Endothelial cell of umbilical vein (primary cell): ENCODE measurements around the gene LPP. TPM values are rescaled to one million over a fixed set of nuclear protein-coding genes. Genes with fewer than 3 reads are reported as not detected.

Experiments used
- BruUV-seq: library from RNA; stranded (reverse); fragments of 400-500 nt; replicated peaks from 2 replicates; lab custom pipeline; 2021; lab: Mats Ljungman, UMichigan
- CTCF ChIA-PET: fragments of 300-600, 350-600 bp; sonication (Branson Sonifier 250); formaldehyde crosslinking; loops from one replicate; lab custom pipeline; 2021; ENCODE audit warnings: antibody characterized with exemption, inconsistent platforms; lab: Charles Lee
- POLR2A ChIA-PET: fragments of 300-600, 350-600 bp; sonication (Branson Sonifier 250); formaldehyde crosslinking; loops from one replicate; lab custom pipeline; 2021; ENCODE audit warnings: antibody characterized with exemption, inconsistent platforms; lab: Charles Lee
- DNase-seq: peaks from one replicate; pipeline ENCODE4 v3.0.0-alpha.2; 2011; ENCODE audit warnings: low read depth, low spot score
- FAIRE-seq: peaks from 2 replicates; lab custom pipeline; 2011; peaks lifted over from hg19 to GRCh38; lab: Jason Lieb, UNC
- H2AFZ ChIP-seq: 2 replicates; pipeline ENCODE4 v1.6.0; 2012; ENCODE audit warnings: low read depth, low read length, control low read depth, inconsistent platforms
- H3K27ac ChIP-seq: 2 replicates; pipeline ENCODE4 v1.5.1; 2011; ENCODE audit warnings: low read depth, mild to moderate bottlenecking, control low read depth, low read length, moderate library complexity; ENCODE audit not compliant: insufficient read depth
- H3K27me3 ChIP-seq, 2 experiments: 2 replicates each; pipeline versions ENCODE4 v1.6.0 to v1.6.1; 2011; ENCODE audit warnings: low read length in 2 of 2, mixed read lengths in 1 of 2; ENCODE audit not compliant: control insufficient read depth in 2 of 2, insufficient read depth in 2 of 2
- H3K36me3 ChIP-seq, 2 experiments: 2 replicates in 1 of 2; 3 replicates in 1 of 2; pipeline ENCODE4 v1.5.1; 2011; ENCODE audit warnings: low read length in 2 of 2, mild to moderate bottlenecking in 1 of 2, moderate library complexity in 1 of 2; ENCODE audit not compliant: control insufficient read depth in 2 of 2, insufficient read depth in 2 of 2; ENCODE audit errors: extremely low read depth in 1 of 2
- H3K4me1 ChIP-seq: 3 replicates; pipeline ENCODE4 v1.5.1; 2011; ENCODE audit warnings: mild to moderate bottlenecking, low read length; ENCODE audit not compliant: control insufficient read depth, insufficient read depth; ENCODE audit errors: extremely low read depth
- H3K4me2 ChIP-seq: 2 replicates; pipeline ENCODE4 v1.6.1; 2011; ENCODE audit warnings: low read length, control low read depth, mixed read lengths; ENCODE audit not compliant: insufficient read depth
- H3K4me3 ChIP-seq, 3 experiments: fragments of 200-600 bp in 1 of 3; sonication (generic), shearing (Covaris generic) in 1 of 3; replicated peaks in 1 of 3; 2 replicates each; pipeline ENCODE4 v1.5.1; 2011 to 2016; ENCODE audit warnings: control low read depth in 3 of 3, low read length in 3 of 3, mild to moderate bottlenecking in 2 of 3, inconsistent platforms in 1 of 3, low read depth in 1 of 3, moderate library complexity in 1 of 3; ENCODE audit not compliant: insufficient read depth in 1 of 3
- H3K79me2 ChIP-seq: 2 replicates; pipeline ENCODE4 v1.6.0; 2012; ENCODE audit warnings: low read length, inconsistent platforms; ENCODE audit not compliant: control insufficient read depth, insufficient read depth
- H3K9ac ChIP-seq: replicated peaks from 2 replicates; pipeline ENCODE3; 2011; ENCODE audit warnings: low read length, control low read depth; ENCODE audit not compliant: insufficient read depth; ENCODE audit errors: extremely low read depth
- H3K9me1 ChIP-seq: replicated peaks from 3 replicates; pipeline ENCODE4 v1.6.0; 2011; ENCODE audit warnings: mild to moderate bottlenecking, low read length; ENCODE audit not compliant: control insufficient read depth, insufficient read depth; ENCODE audit errors: extremely low read depth
- H3K9me3 ChIP-seq: replicated peaks from 2 replicates; pipeline ENCODE4 v1.5.1; 2012; ENCODE audit warnings: low read length, inconsistent platforms; ENCODE audit not compliant: control insufficient read depth, insufficient read depth
- H4K20me1 ChIP-seq: replicated peaks from 2 replicates; pipeline ENCODE3; 2011; ENCODE audit warnings: mild to moderate bottlenecking, low read length; ENCODE audit not compliant: control insufficient read depth, insufficient read depth; ENCODE audit errors: extremely low read depth
- EZH2 ChIP-seq: IDR thresholded peaks from 2 replicates; pipeline ENCODE4 v1.6.1; 2012; ENCODE audit warnings: borderline replicate concordance, low read depth, mild to moderate bottlenecking, moderate library complexity, low read length, inconsistent platforms; ENCODE audit not compliant: severe bottlenecking
- FOS ChIP-seq: IDR thresholded peaks from 2 replicates; pipeline ENCODE4 v1.6.1; 2011; ENCODE audit warnings: mild to moderate bottlenecking, low read length, moderate library complexity, borderline replicate concordance; ENCODE audit not compliant: insufficient read depth
- GATA2 ChIP-seq: IDR thresholded peaks from 2 replicates; pipeline ENCODE4 v1.7.0; 2011; ENCODE audit warnings: low read depth, mild to moderate bottlenecking, moderate library complexity, mixed read lengths, low read length; ENCODE audit not compliant: insufficient read length, insufficient read depth
- JUN ChIP-seq: IDR thresholded peaks from 2 replicates; pipeline ENCODE4 v1.6.1; 2011; ENCODE audit warnings: borderline replicate concordance, low read depth; ENCODE audit not compliant: insufficient read length, insufficient read depth
- MYC ChIP-seq: IDR thresholded peaks from one replicate; pipeline ENCODE4 v1.6.1; 2011; ENCODE audit warnings: mild to moderate bottlenecking, low read depth, low read length
- POLR2A ChIP-seq: IDR thresholded peaks from 2 replicates; pipeline ENCODE4 v1.6.1; 2012; ENCODE audit warnings: low read depth, mild to moderate bottlenecking, control low read depth, low read length
- POLR2AphosphoS5 ChIP-seq: IDR thresholded peaks from 2 replicates; pipeline ENCODE4 v1.6.1; 2012; ENCODE audit warnings: low read depth, mild to moderate bottlenecking, control low read depth, low read length, moderate library complexity; ENCODE audit not compliant: insufficient read depth
- dilution Hi-C: fragments of 300-500 bp; cut with MboI; formaldehyde crosslinking; loops from one replicate; pipeline ENCODE4 v1.15.0; 2019; ENCODE audit warnings: low sequenced_read_pairs; ENCODE audit not compliant: extremely low pct_ligation_motif_present
- intact Hi-C: fragments of 100-400 bp; cut with micrococcal nuclease; formaldehyde crosslinking; loops from one replicate; pipeline ENCODE4 v1.10.0; 2022
- polyA plus RNA-seq, 4 experiments: library from polyadenylated mRNA; depleted of rRNA in 3 of 4; stranded (reverse) in 3 of 4; unstranded in 1 of 4; fragments of >200 nt; gene quantifications; 2 replicates each; pipeline versions ENCODE4 v1.2.1 to v1.2.3, GENCODE V29; 2011 to 2012; ENCODE audit warnings: missing spikeins in 1 of 4
- total RNA-seq: library from RNA; stranded (reverse); gene quantifications from 2 replicates; pipeline ENCODE4 v1.2.3, GENCODE V29; 2021
- TF ChIP-seq, protein P1 (sequence below), 2 donors: IDR thresholded peaks; 1 replicate in 1 of 2; 2 replicates in 1 of 2; pipeline ENCODE4 v1.5.1; 2011; ENCODE audit warnings: low read length in 2 of 2, mild to moderate bottlenecking in 2 of 2, moderate library complexity in 2 of 2, control low read depth in 1 of 2, inconsistent platforms in 1 of 2, low read depth in 1 of 2; ENCODE audit not compliant: insufficient read depth in 1 of 2; ENCODE audit errors: extremely low read depth in 1 of 2
- TF ChIP-seq, protein P2 (sequence below): IDR thresholded peaks from 2 replicates; pipeline ENCODE4 v1.6.1; 2011; ENCODE audit not compliant: insufficient read depth, insufficient read length

LPP gene
- total and polyA plus RNA-seq, 2 donors (not counting 3 experiments of a cell fraction or from before 2014, with no cell fraction given) = 16.9 to 153 TPM

DNA sequence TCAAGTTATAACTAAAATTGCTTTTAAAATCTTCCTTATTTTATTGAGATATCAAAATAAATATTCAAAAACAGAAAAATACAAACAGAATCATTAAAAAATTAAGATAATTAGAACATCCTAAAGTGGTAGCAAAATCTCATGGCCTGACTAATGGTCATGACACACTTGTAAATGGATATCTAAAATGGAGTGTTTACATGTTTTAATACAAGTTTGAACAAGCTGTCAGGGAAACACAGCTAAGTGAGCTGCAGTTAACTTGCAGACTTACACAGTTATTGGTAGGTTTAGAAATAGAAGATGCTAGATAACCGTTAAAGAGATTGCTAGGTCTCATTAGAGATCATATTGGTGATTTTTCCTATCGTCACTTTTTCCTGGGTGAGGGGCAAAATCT is 242.3 kb downstream of the LPP start:
- dilution Hi-C loops = no loop called here
- Histone ChIP-seq H3K9me1 (no peaks in the 10 kb centered on the region), H3K79me2 (peaks cover 1% of the 10 kb centered on the region), H2AFZ (no peak overlapping the region), H3K27me3 (no peaks in the 10 kb centered on the region), H4K20me1 (no peaks in the 10 kb centered on the region), H3K4me2 (no peak overlapping the region), H3K27ac (no peak overlapping the region), H3K36me3 (peaks cover 0 to 2% of the 10 kb centered on the region in 2 experiments), H3K9me3 (no peaks in the 10 kb centered on the region), H3K4me3 (no peak overlapping the region), H3K4me1 (no peaks in the 10 kb centered on the region), H3K9ac (no peak overlapping the region)
- FAIRE-seq = no peak
- ChIA-PET POLR2A (no interaction called here), CTCF (no interaction called here)
- BruUV-seq = no TSS peak
- DNase-seq = no peak
- TF ChIP-seq GATA2 (no peak), POLR2AphosphoS5 (no peak), EZH2 (no peak), JUN (no peak), POLR2A (no peak), FOS (no peak), MYC (no peak)
- TF ChIP-seq, protein P1, sequence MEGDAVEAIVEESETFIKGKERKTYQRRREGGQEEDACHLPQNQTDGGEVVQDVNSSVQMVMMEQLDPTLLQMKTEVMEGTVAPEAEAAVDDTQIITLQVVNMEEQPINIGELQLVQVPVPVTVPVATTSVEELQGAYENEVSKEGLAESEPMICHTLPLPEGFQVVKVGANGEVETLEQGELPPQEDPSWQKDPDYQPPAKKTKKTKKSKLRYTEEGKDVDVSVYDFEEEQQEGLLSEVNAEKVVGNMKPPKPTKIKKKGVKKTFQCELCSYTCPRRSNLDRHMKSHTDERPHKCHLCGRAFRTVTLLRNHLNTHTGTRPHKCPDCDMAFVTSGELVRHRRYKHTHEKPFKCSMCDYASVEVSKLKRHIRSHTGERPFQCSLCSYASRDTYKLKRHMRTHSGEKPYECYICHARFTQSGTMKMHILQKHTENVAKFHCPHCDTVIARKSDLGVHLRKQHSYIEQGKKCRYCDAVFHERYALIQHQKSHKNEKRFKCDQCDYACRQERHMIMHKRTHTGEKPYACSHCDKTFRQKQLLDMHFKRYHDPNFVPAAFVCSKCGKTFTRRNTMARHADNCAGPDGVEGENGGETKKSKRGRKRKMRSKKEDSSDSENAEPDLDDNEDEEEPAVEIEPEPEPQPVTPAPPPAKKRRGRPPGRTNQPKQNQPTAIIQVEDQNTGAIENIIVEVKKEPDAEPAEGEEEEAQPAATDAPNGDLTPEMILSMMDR (IDR thresholded peaks at IDR 0.05; ENCODE audit: extremely low read depth in 1 of 2, insufficient read depth in 1 of 2, low read depth in 1 of 2, low read length in 2 of 2) = no peak
- TF ChIP-seq, protein P2, sequence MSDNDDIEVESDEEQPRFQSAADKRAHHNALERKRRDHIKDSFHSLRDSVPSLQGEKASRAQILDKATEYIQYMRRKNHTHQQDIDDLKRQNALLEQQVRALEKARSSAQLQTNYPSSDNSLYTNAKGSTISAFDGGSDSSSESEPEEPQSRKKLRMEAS = no peak
- intact Hi-C loops = no loop called here
